Measurements from ENCODE around the gene FYN. TPM values are rescaled to one million over a fixed set of nuclear protein-coding genes. Genes with fewer than 3 reads are reported as not detected.
"Not testable (repeated sequence)": the region's sequence is repeated elsewhere in the genome, so short reads cannot be mapped to it uniquely, and the experiment has no call there.

FYN gene
- total RNA-seq, 1 donor from 2014 or later, result 124 TPM

- not testable (repeated sequence) for H3K9ac ChIP-seq (ENCODE audit: low read depth in 1 of 3, low read length in 3 of 3); H3K4me3 ChIP-seq (ENCODE audit: low read length in 3 of 3); H3K27me3 ChIP-seq (ENCODE audit: control insufficient read depth in 3 of 3, insufficient read depth in 3 of 3, low read length in 3 of 3); H3K36me3 ChIP-seq (ENCODE audit: control insufficient read depth in 3 of 3, insufficient read depth in 3 of 3, low read length in 3 of 3); H3K27ac ChIP-seq (ENCODE audit: low read depth, low read length); H3K9me3 ChIP-seq (ENCODE audit: control insufficient read depth in 3 of 3, low read length in 3 of 3)
- peaks cover 5 to 17% (median 6%) of the 10 kb centered on the region in 3 donors for H3K4me1 ChIP-seq (ENCODE audit: control insufficient read depth in 3 of 3, insufficient read depth in 3 of 3, low read length in 3 of 3)
Measured at GRCh38 chr6:111786151-111786550, 87.1 kb downstream of the FYN start.

DNA sequence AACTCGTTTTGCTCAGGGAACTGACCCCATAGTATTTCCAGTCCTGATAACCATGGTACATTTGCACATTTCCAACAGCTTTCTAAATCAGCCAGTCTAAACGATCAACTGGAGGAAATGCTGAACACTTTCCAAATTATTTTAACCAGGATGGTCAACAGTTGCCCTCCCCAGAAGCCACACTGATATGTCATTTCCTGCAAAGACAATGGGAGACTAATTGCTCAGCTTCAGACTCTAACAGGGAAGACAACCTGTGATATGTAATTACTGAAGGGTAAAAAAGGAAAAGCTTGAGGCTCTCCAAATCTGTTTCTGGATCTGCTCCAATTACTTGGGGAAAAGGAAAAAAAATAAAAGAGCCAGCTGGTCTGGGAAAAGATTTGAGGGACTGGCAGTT lies 88.8 kb downstream of the FYN start:
- Histone ChIP-seq H3K4me3 (ENCODE audit: low read length in 3 of 3) (no peak overlapping the region), H3K36me3 (ENCODE audit: control insufficient read depth in 3 of 3, insufficient read depth in 3 of 3, low read length in 3 of 3) (no peaks in the 10 kb centered on the region), H3K9ac (ENCODE audit: low read depth in 1 of 3, low read length in 3 of 3) (no peak overlapping the region), H3K9me3 (ENCODE audit: control insufficient read depth in 3 of 3, low read length in 3 of 3) (no peaks in the 10 kb centered on the region), H3K27me3 (ENCODE audit: control insufficient read depth in 3 of 3, insufficient read depth in 3 of 3, low read length in 3 of 3) (no peaks in the 10 kb centered on the region), H3K27ac (ENCODE audit: low read depth, low read length) (no peak overlapping the region), H3K4me1 (ENCODE audit: control insufficient read depth in 3 of 3, insufficient read depth in 3 of 3, low read length in 3 of 3) (peaks cover 7 to 15% (median 7%) of the 10 kb centered on the region in 3 donors)

DNA sequence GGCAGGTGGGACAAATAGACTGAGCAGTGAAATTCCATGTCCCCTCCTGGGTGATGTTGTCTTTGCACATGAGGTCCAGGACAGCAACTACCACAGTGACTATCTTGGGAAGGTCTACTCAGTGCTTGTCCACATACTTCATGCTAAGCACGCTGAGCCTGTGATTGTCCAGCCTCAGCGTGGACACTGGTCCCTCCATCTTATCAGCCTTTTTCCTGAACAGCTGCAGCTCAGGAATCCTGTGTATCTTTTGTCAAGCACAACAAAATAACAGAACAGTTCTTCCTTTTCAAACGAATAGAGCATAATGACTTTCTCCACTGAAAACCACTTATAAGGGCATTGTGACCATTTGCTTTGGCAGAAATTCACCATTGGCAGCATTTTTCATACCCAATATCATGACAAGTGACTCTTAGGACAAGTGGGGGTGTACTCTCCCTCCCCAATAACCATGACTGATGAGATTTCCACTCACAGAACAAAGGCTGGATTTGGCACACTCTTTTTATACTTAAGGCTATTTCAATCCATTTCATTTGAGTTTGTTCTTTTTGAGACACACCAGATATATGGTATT lies 90.3 kb downstream of the FYN start:
- H3K36me3 ChIP-seq (ENCODE audit: control insufficient read depth in 3 of 3, insufficient read depth in 3 of 3, low read length in 3 of 3), result no peaks in the 10 kb centered on the region
- H3K4me1 ChIP-seq (ENCODE audit: control insufficient read depth in 3 of 3, insufficient read depth in 3 of 3, low read length in 3 of 3), result peaks cover 5 to 10% (median 7%) of the 10 kb centered on the region in 3 donors
- H3K27ac ChIP-seq (ENCODE audit: low read depth, low read length), result no peak overlapping the region
- no peaks in the 10 kb centered on the region for H3K27me3 ChIP-seq (ENCODE audit: control insufficient read depth in 3 of 3, insufficient read depth in 3 of 3, low read length in 3 of 3)
- no peak overlapping the region for H3K4me3 ChIP-seq (ENCODE audit: low read length in 3 of 3)
- no peaks in the 10 kb centered on the region for H3K9me3 ChIP-seq (ENCODE audit: control insufficient read depth in 3 of 3, low read length in 3 of 3)
- H3K9ac ChIP-seq (ENCODE audit: low read depth in 1 of 3, low read length in 3 of 3), result no peak overlapping the region

DNA sequence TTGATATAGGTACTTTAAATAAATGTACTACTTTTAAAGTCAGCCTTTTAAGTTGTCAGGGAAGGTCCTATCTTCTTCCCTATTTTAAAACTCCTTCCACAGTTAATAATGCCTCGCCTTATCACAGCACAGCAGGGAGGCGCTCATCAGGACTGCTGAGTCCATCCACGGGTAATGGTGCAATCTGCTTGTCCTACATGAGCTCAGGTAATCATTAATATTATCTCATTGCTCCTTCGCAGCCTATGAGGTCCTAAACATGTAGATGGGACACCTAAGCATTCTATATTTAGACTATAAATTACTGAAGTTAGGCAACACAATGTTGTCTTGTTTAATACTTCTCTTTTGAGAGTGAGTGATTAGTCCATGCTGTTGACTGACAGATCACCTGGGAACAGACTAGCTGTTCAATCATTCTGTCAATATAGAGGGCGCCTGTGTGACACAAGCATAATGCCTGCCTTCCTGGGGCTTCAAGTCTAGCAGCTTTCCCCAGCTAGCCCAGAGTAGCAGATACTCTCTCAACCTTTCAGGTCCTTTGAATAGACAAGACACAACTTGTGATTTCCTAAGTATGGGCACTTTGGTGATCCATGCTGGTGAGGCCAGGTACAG lies 91.0 kb downstream of the FYN start:
- Histone ChIP-seq H3K36me3 (ENCODE audit: control insufficient read depth in 3 of 3, insufficient read depth in 3 of 3, low read length in 3 of 3) (no peaks in the 10 kb centered on the region), H3K4me1 (ENCODE audit: control insufficient read depth in 3 of 3, insufficient read depth in 3 of 3, low read length in 3 of 3) (peaks cover 5 to 10% (median 7%) of the 10 kb centered on the region in 3 donors), H3K9me3 (ENCODE audit: control insufficient read depth in 3 of 3, low read length in 3 of 3) (no peaks in the 10 kb centered on the region), H3K27ac (ENCODE audit: low read depth, low read length) (no peak overlapping the region), H3K4me3 (ENCODE audit: low read length in 3 of 3) (no peak overlapping the region), H3K27me3 (ENCODE audit: control insufficient read depth in 3 of 3, insufficient read depth in 3 of 3, low read length in 3 of 3) (no peaks in the 10 kb centered on the region), H3K9ac (ENCODE audit: low read depth in 1 of 3, low read length in 3 of 3) (no peak overlapping the region)

- Histone ChIP-seq H3K9me3 (ENCODE audit: control insufficient read depth in 3 of 3, low read length in 3 of 3) (no peaks in the 10 kb centered on the region), H3K27me3 (ENCODE audit: control insufficient read depth in 3 of 3, insufficient read depth in 3 of 3, low read length in 3 of 3) (no peaks in the 10 kb centered on the region), H3K9ac (ENCODE audit: low read depth in 1 of 3, low read length in 3 of 3) (peak overlapping the region in 1 of 3 donors; percentile 13), H3K4me1 (ENCODE audit: control insufficient read depth in 3 of 3, insufficient read depth in 3 of 3, low read length in 3 of 3) (peaks cover 5 to 10% (median 7%) of the 10 kb centered on the region in 3 donors), H3K36me3 (ENCODE audit: control insufficient read depth in 3 of 3, insufficient read depth in 3 of 3, low read length in 3 of 3) (no peaks in the 10 kb centered on the region), H3K4me3 (ENCODE audit: low read length in 3 of 3) (no peak overlapping the region), H3K27ac (ENCODE audit: low read depth, low read length) (peak overlapping the region; percentile 21)
Measured at GRCh38 chr6:111781041-111781708, 92.1 kb downstream of the FYN start.

GRCh38 chr6:111780393-111780792 lies 92.9 kb downstream of the FYN start:
- Histone ChIP-seq H3K4me1 (ENCODE audit: control insufficient read depth in 3 of 3, insufficient read depth in 3 of 3, low read length in 3 of 3) (peaks cover 5 to 10% (median 7%) of the 10 kb centered on the region in 3 donors), H3K4me3 (ENCODE audit: low read length in 3 of 3) (no peak overlapping the region), H3K27ac (ENCODE audit: low read depth, low read length) (no peak overlapping the region), H3K36me3 (ENCODE audit: control insufficient read depth in 3 of 3, insufficient read depth in 3 of 3, low read length in 3 of 3) (no peaks in the 10 kb centered on the region), H3K9ac (ENCODE audit: low read depth in 1 of 3, low read length in 3 of 3) (no peak overlapping the region), H3K9me3 (ENCODE audit: control insufficient read depth in 3 of 3, low read length in 3 of 3) (no peaks in the 10 kb centered on the region), H3K27me3 (ENCODE audit: control insufficient read depth in 3 of 3, insufficient read depth in 3 of 3, low read length in 3 of 3) (no peaks in the 10 kb centered on the region)

- H3K27me3 ChIP-seq (ENCODE audit: control insufficient read depth in 3 of 3, insufficient read depth in 3 of 3, low read length in 3 of 3), result no peaks in the 10 kb centered on the region
Measured at GRCh38 chr6:111779660-111780059, 93.6 kb downstream of the FYN start.

GRCh38 chr6:111779031-111779430 lies 94.2 kb downstream of the FYN start:
- Histone ChIP-seq H3K4me1 (ENCODE audit: control insufficient read depth in 3 of 3, insufficient read depth in 3 of 3, low read length in 3 of 3) (peaks cover 5 to 10% (median 7%) of the 10 kb centered on the region in 3 donors), H3K27me3 (ENCODE audit: control insufficient read depth in 3 of 3, insufficient read depth in 3 of 3, low read length in 3 of 3) (no peaks in the 10 kb centered on the region), H3K27ac (ENCODE audit: low read depth, low read length) (no peak overlapping the region)

More at GRCh38 chr6:111779660-111780059, 93.6 kb downstream of the FYN start:
- Histone ChIP-seq H3K4me3 (ENCODE audit: low read length in 3 of 3) (no peak overlapping the region), H3K27ac (ENCODE audit: low read depth, low read length) (no peak overlapping the region), H3K9ac (ENCODE audit: low read depth in 1 of 3, low read length in 3 of 3) (no peak overlapping the region), H3K4me1 (ENCODE audit: control insufficient read depth in 3 of 3, insufficient read depth in 3 of 3, low read length in 3 of 3) (peaks cover 5 to 10% (median 7%) of the 10 kb centered on the region in 3 donors), H3K36me3 (ENCODE audit: control insufficient read depth in 3 of 3, insufficient read depth in 3 of 3, low read length in 3 of 3) (no peaks in the 10 kb centered on the region), H3K9me3 (ENCODE audit: control insufficient read depth in 3 of 3, low read length in 3 of 3) (no peaks in the 10 kb centered on the region)

DNA sequence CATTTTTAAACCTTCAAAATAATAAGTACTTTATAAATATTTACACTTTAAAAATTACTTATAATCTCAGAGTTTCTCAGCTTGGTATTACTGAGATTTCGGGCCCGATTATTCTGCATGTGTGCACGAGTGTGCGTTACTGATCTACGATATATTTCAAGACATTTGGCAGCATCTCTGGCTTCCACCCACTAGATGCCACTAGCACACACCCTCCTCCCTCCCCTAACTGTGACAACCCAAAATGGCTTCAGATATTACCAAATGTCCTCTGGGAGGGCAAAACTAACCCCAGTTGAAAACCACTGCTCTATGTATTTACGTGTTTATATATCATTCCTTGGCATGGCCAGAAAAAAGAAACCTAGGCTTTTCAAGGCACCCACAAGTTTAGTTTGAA lies 95.9 kb downstream of the FYN start:
- Histone ChIP-seq H3K36me3 (ENCODE audit: control insufficient read depth in 3 of 3, insufficient read depth in 3 of 3, low read length in 3 of 3) (no peaks in the 10 kb centered on the region), H3K27ac (ENCODE audit: low read depth, low read length) (no peak overlapping the region), H3K4me1 (ENCODE audit: control insufficient read depth in 3 of 3, insufficient read depth in 3 of 3, low read length in 3 of 3) (peaks cover 5 to 7% (median 6%) of the 10 kb centered on the region in 3 donors), H3K9ac (ENCODE audit: low read depth in 1 of 3, low read length in 3 of 3) (no peak overlapping the region), H3K4me3 (ENCODE audit: low read length in 3 of 3) (no peak overlapping the region), H3K27me3 (ENCODE audit: control insufficient read depth in 3 of 3, insufficient read depth in 3 of 3, low read length in 3 of 3) (no peaks in the 10 kb centered on the region), H3K9me3 (ENCODE audit: control insufficient read depth in 3 of 3, low read length in 3 of 3) (no peaks in the 10 kb centered on the region)

More at GRCh38 chr6:111779031-111779430, 94.2 kb downstream of the FYN start:
- no peak overlapping the region for H3K9ac ChIP-seq (ENCODE audit: low read depth in 1 of 3, low read length in 3 of 3)
- H3K36me3 ChIP-seq (ENCODE audit: control insufficient read depth in 3 of 3, insufficient read depth in 3 of 3, low read length in 3 of 3), result no peaks in the 10 kb centered on the region
- no peak overlapping the region for H3K4me3 ChIP-seq (ENCODE audit: low read length in 3 of 3)
- H3K9me3 ChIP-seq (ENCODE audit: control insufficient read depth in 3 of 3, low read length in 3 of 3), result no peaks in the 10 kb centered on the region
